Measurements from ENCODE around the gene AJM1. TPM values are rescaled to one million over a fixed set of nuclear protein-coding genes. Genes with fewer than 3 reads are reported as not detected.
"Not testable (repeated sequence)": the region's sequence is repeated elsewhere in the genome, so short reads cannot be mapped to it uniquely, and the experiment has no call there.

AJM1 gene
- total RNA-seq, 2 donors from 2014 or later: 4.3 to 12.9 TPM

GRCh38 chr9:136835162-136835931 lies 6.9 kb upstream of the AJM1 start:
- Mint-ChIP-seq H3K27ac (no peak overlapping the region), H3K9me3 (no peaks in the 10 kb centered on the region)
- ATAC-seq (replicated peaks): no peak

GRCh38 chr9:136835932-136836904 lies 6.1 kb upstream of the AJM1 start:
- ATAC-seq (replicated peaks): no peak
- H3K27me3 Mint-ChIP-seq: no peaks in the 10 kb centered on the region
- H3K4me1 Mint-ChIP-seq: no peaks in the 10 kb centered on the region
- no peaks in the 10 kb centered on the region for H3K9me3 Mint-ChIP-seq
- H3K36me3 Mint-ChIP-seq (ENCODE audit: low read depth): peaks cover 7% of the 10 kb centered on the region
- H3K27ac Mint-ChIP-seq: no peak overlapping the region
- H3K4me3 Mint-ChIP-seq: no peak overlapping the region

More at GRCh38 chr9:136835162-136835931, 6.9 kb upstream of the AJM1 start:
- H3K4me1 Mint-ChIP-seq: no peaks in the 10 kb centered on the region
- H3K27me3 Mint-ChIP-seq: no peaks in the 10 kb centered on the region
- no peak overlapping the region for H3K4me3 Mint-ChIP-seq
- H3K36me3 Mint-ChIP-seq (ENCODE audit: low read depth): peaks cover 7% of the 10 kb centered on the region

GRCh38 chr9:136837146-136837855 lies 5.0 kb upstream of the AJM1 start:
- Mint-ChIP-seq H3K4me1 (no peaks in the 10 kb centered on the region), H3K9me3 (no peaks in the 10 kb centered on the region), H3K27me3 (no peaks in the 10 kb centered on the region), H3K27ac (no peak overlapping the region), H3K4me3 (no peak overlapping the region), H3K36me3 (ENCODE audit: low read depth) (peaks cover 7% of the 10 kb centered on the region)
- no peak for ATAC-seq (replicated peaks)

DNA sequence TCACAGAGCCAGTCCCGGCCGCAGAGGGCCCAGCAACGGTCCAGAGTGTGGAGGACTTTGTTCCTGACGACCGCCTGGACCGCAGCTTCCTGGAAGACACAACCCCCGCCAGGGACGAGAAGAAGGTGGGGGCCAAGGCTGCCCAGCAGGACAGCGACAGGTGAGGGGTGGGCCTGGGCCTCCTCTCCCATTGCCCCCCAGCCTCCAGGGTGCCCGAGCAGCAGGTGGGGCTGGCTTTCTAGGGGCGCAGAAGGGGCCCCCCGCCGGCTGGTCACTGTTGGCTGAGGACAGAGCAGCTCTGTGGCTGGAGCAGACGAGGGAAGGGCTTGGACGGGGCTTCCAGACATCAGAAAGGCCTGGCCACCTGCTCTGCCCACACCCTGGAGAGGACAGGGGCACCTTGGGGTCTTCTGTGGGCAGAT lies 4.4 kb upstream of the AJM1 start:
- not testable (repeated sequence) for H3K4me3 Mint-ChIP-seq; ATAC-seq (replicated peaks); H3K4me1 Mint-ChIP-seq; H3K27ac Mint-ChIP-seq; H3K27me3 Mint-ChIP-seq; H3K9me3 Mint-ChIP-seq; H3K36me3 Mint-ChIP-seq (ENCODE audit: low read depth)

GRCh38 chr9:136838314-136839228 lies 3.7 kb upstream of the AJM1 start:
- H3K36me3 Mint-ChIP-seq (ENCODE audit: low read depth): peaks cover 7% of the 10 kb centered on the region
- no peaks in the 10 kb centered on the region for H3K27me3 Mint-ChIP-seq
- H3K4me1 Mint-ChIP-seq: no peaks in the 10 kb centered on the region
- no peak overlapping the region for H3K4me3 Mint-ChIP-seq
- H3K27ac Mint-ChIP-seq: no peak overlapping the region
- H3K9me3 Mint-ChIP-seq: no peaks in the 10 kb centered on the region
- ATAC-seq (replicated peaks): no peak

DNA sequence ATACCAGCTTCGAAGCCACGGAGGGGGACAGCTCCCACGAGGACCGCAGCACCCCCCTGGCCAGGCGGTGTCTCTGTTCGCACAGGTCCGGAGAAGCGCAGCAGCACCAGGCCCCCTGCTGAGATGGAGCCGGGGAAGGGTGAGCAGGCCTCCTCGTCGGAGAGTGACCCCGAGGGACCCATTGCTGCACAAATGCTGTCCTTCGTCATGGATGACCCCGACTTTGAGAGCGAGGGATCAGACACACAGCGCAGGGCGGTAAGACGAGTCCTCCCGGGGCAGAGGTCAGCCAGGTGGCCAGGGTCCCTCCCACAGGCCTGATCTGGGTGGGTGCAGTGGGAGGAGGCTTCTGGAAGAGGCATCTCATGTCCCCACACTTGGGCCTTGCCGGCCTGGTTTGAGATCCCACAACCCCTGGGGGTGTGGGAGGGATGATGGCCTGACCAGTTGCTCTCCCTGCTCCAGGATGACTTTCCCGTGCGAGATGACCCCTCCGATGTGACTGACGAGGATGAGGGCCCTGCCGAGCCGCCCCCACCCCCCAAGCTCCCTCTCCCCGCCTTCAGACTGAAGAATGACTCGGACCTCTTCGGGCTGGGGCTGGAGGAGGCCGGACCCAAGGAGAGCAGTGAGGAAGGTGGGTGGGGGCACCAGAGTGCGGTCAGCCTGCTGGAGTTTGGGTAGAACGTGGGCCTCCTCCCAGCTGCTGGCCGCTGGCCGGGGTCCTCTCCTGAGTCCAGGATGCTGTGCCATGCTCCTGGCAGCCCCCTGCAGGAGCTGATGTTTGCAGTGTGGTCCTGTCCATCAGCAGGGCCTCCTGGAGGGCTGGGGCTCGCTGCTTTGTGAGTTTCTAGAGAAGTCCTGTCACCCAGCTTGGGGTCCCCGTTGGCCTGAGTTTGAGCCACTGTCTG lies 2.8 kb upstream of the AJM1 start:
- no peak for ATAC-seq (replicated peaks)
- Mint-ChIP-seq H3K36me3 (ENCODE audit: low read depth) (peaks cover 7% of the 10 kb centered on the region), H3K4me1 (no peaks in the 10 kb centered on the region), H3K27ac (no peak overlapping the region), H3K4me3 (peak overlapping the region; percentile 13), H3K27me3 (no peaks in the 10 kb centered on the region), H3K9me3 (no peaks in the 10 kb centered on the region)

DNA sequence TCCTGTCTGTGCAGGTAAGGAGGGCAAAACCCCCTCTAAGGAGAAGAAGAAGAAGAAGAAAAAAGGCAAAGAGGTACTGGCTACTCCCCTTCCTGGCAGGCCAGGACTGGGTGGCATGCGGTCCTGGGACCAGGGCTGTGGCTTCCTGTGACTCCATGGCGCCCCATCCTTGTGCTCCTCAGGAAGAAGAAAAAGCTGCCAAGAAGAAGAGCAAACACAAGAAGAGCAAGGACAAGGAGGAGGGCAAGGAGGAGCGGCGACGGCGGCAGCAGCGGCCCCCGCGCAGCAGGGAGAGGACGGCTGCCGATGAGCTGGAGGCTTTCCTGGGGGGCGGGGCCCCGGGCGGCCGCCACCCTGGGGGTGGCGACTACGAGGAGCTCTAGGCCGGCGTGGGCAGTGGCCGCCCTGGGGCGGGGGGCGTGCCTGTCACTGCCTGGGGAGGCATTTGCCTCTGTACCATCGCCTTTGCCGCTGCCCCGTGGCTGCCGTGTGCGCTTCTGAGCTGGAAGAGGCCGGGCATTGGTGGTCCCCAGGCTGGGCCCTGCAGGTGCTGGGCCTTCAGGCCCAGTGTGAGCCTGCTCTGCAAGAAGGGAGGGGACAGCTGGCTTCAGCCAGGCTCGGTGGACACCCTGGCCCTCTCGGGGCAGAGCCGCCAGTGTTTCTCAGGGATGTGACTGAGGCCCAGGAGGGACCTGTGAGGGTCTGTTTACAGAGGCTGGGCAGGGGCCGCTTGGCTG lies 2.0 kb upstream of the AJM1 start:
- no peaks in the 10 kb centered on the region for H3K9me3 Mint-ChIP-seq
- H3K4me3 Mint-ChIP-seq: peak overlapping the region; percentile 13
- ATAC-seq (replicated peaks): no peak
- H3K36me3 Mint-ChIP-seq (ENCODE audit: low read depth): peaks cover 7% of the 10 kb centered on the region
- H3K27ac Mint-ChIP-seq: no peak overlapping the region
- no peaks in the 10 kb centered on the region for H3K27me3 Mint-ChIP-seq
- no peaks in the 10 kb centered on the region for H3K4me1 Mint-ChIP-seq

DNA sequence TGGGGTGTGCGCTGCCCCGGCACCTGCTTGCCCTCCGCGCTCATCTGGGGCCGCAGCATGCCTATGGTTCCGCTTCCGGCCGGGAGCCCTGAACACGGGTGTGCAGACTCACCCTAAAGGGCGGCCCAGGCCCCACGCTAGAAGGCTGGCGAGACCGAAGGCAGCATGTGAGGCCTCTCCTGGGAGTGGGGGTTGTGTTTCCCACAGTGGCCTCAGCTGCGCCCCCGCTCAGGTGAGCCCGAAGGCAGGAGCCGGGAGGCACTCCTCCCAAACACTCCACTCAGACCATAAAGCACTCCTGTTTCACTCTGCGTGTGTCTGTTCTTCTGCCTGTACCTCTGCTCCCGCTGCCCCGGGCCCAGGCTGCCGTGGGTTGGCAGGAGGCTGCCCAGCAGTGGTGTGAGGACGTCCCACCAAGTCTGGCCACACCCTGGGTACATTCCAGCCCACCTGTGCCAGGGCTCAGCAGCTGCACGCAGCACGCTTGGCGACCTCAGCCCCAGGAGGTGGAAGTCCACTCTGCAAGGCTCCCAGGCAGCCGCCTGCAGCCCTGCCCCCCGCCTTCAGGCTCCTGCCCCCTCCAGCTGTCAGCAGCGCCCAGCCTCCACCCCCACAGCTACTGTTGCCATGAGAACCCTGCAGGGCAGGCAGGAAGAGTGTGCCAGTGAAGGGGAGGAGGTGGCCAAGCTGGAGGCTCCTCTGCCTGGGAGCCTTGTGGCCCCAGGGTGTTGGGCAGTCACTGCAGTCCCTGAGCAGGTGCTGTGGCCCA lies 1.2 kb upstream of the AJM1 start:
- H3K27ac Mint-ChIP-seq: no peak overlapping the region
- no peaks in the 10 kb centered on the region for H3K4me1 Mint-ChIP-seq
- no peaks in the 10 kb centered on the region for H3K9me3 Mint-ChIP-seq
- H3K4me3 Mint-ChIP-seq: no peak overlapping the region
- ATAC-seq (replicated peaks): no peak
- no peaks in the 10 kb centered on the region for H3K27me3 Mint-ChIP-seq
- peaks cover 7% of the 10 kb centered on the region for H3K36me3 Mint-ChIP-seq (ENCODE audit: low read depth)

- H3K27me3 Mint-ChIP-seq; H3K9me3 Mint-ChIP-seq; H3K36me3 Mint-ChIP-seq (ENCODE audit: low read depth); ATAC-seq (replicated peaks); H3K4me1 Mint-ChIP-seq; H3K27ac Mint-ChIP-seq: not testable (repeated sequence)
- H3K4me3 Mint-ChIP-seq: peak overlapping the region; percentile 71
Observed at GRCh38 chr9:136841646-136842379, 465 bp upstream of the AJM1 start.

DNA sequence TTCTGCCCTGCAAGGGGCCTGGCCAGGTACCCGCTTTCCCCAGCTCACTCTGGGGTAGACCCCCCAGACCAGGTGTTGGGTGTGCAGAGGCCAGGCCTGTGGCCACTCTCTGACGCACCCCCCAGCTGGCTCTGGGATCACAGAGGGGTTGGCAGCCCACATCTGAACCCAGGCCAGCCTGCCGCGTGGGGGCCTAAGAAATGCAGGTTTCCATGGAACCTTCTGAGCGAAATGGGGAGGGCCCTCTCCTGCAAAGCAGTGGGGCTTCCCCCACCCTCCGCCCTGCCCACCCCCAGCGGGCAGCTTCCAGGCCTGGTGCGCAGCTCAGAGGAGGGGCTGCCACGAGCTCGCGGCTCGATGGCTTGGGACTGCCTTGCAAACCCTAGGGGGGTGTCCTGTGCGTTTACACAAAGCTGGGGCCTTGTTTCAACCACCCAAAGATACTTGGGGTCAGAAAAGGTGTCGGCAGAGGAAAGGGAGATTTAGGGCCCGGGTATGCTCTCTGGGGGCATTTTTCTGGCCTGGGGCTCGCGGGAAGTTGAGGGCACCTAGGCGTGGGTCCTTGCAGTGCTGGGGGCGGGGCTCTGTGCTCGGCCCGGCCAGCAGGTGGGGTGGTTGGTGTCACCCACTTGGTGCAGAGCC lies 1.0 kb downstream of the AJM1 start:
- H3K4me1 Mint-ChIP-seq; H3K9me3 Mint-ChIP-seq; H3K27ac Mint-ChIP-seq; ATAC-seq (replicated peaks); H3K27me3 Mint-ChIP-seq: not testable (repeated sequence)
- Mint-ChIP-seq H3K36me3 (ENCODE audit: low read depth) (peaks cover 15% of the 10 kb centered on the region), H3K4me3 (peak overlapping the region; percentile 48)
